GM12864 (cell line): Measurements from ENCODE around the gene CLEC18B.
"Not testable (repeated sequence)": the region's sequence is repeated elsewhere in the genome, so short reads cannot be mapped to it uniquely, and the experiment has no call there.

ENCODE experiments used
- DNase-seq: peaks from one replicate; pipeline ENCODE4 v3.0.0-alpha.2; 2011; ENCODE audit warnings: low read depth
- H3K4me3 ChIP-seq: 2 replicates; pipeline ENCODE4 v1.5.1; 2011; ENCODE audit warnings: mild to moderate bottlenecking, low read depth, low read length, control low read depth
- CTCF ChIP-seq: IDR thresholded peaks from 2 replicates; pipeline ENCODE4 v1.5.1; 2011; ENCODE audit warnings: low read depth, mild to moderate bottlenecking, moderate library complexity, low read length, control low read depth, inconsistent platforms; ENCODE audit errors: missing control alignments

CLEC18B gene

DNA sequence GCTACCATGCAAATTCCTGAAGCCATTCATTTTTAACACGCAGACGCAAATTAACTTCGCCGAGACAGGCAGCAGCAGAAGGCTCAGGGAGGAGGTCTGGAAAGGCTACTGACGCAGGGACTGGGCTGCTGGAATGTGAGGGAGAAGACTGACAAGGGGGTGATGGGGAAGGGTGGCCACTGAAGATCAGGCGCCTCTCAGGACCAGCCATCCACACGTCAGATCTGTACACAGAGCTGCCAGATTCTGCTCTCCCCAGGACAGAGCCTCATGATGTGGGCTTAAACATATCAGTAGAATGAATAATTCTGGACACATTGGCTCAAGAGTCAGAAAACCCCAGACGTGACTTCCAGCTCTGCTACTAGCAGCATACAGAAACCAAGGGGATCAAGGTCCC is 25.6 kb upstream of the CLEC18B start:
- no peak overlapping the region for H3K4me3 ChIP-seq
- DNase-seq, result no peak
- no peak for TF ChIP-seq CTCF

GRCh38 chr16:74443624-74444346 is 22.5 kb upstream of the CLEC18B start:
- DNase-seq, H3K4me3 ChIP-seq: not testable (repeated sequence)

GRCh38 chr16:74439685-74440084 is 18.4 kb upstream of the CLEC18B start:
- DNase-seq, result no peak
- TF ChIP-seq CTCF, result no peak
- no peak overlapping the region for H3K4me3 ChIP-seq

DNA sequence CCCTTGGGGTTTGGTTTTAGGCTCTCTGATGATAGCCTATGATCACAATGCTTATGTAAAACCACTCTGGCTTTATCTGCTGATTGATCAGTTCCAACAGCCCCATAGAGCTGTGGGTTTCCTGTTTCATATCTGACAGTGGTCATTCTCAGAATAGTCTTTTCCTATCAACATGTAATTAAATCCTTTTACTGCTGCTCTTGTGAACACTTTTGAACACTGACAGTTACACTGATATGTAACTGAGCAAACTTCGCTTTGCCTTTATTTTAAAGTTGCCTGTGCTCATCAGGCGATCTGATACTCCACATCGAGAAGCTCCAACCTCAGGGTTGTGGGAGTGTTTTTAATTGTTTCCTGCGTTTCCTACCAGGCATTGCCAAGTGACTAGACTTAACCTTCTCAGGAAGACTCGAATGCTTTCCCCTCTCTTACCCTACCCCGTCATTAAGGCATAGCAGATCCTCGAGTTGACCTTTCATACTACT is 17.3 kb upstream of the CLEC18B start:
- no peak for DNase-seq
- no peak for TF ChIP-seq CTCF
- H3K4me3 ChIP-seq, result no peak overlapping the region

- no peak for DNase-seq
- TF ChIP-seq CTCF, result peak; percentile 3
- no peak overlapping the region for H3K4me3 ChIP-seq
Measured at GRCh38 chr16:74431516-74431915, 10.2 kb upstream of the CLEC18B start.

DNA sequence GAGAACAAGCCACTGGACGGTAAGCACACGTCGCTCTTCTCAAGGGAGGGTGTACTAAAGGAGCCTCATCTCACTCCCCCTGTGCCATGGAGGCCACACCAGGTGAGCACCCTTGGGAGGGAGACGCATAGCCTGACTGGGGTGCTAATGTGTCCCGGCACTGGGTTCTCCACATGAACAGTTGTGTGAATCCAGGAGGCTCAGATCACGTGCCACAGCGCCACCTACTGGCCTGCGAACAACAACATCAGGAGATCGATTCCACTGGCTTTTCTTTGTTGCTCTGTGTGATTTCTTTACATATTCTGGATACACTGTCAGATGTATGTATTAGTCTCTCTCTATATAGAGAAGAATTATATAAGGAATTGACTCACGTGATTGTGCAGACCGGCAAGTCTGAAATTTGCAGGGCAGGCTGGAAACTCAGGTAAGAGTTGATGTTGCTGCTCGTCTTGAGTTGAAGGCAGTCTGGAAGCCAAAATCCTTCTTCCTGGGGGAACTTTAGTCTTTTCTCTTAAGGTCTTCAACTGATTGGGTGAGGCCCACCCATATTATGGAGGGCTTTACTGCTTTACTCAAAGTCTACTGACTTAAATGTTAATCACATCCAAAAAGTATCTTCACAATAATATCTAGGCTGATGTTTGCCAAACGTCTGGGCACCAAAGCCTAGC is 8.9 kb upstream of the CLEC18B start:
- DNase-seq, result not testable (repeated sequence)

DNA sequence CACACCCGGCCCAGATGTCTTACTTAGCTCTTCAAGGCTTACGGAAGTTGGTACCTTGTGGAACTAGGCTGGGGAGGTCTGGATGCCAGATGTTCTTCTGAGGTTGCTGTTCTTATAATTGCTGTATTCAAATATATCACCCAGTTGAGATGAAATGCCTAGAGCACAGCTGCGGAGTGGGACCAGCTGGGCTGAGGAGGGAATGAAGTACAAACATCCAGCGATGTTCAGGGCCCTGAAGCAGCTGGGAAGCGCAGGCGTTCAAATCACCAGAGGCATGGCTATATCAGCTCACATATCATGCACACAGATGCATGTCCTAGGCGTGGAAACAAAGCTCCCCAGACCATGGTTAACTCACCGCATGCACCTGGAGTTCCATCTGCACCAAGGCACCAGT is 7.2 kb upstream of the CLEC18B start:
- DNase-seq, H3K4me3 ChIP-seq: not testable (repeated sequence)

More for the DNA sequence above, 8.9 kb upstream of the CLEC18B start:
- not testable (repeated sequence) for H3K4me3 ChIP-seq
- peak; percentile 75 for TF ChIP-seq CTCF

- DNase-seq, H3K4me3 ChIP-seq: not testable (repeated sequence)
Measured at GRCh38 chr16:74425751-74426150, 4.5 kb upstream of the CLEC18B start.

GRCh38 chr16:74423721-74424120 is 2.4 kb upstream of the CLEC18B start:
- not testable (repeated sequence) for DNase-seq

DNA sequence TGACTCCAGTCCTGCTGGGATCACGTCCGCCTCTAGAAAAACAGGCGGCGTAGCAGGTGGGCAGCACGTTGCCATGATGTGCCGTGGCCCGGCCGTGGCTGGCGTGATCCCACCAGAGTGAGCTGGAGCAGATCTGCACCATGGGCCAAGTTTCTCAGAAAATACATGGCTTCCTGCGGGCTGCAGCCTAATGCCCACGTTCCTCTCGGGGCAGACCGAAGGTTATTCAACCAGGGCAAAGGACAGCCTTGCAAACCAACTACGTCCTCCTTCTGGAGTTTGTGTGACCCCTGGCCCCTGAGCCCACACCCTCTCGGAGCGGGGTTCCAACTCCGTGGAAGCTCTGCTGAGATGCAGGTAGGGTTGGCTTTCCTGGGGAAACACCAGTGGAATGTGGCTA is 808 bp upstream of the CLEC18B start:
- DNase-seq, H3K4me3 ChIP-seq: not testable (repeated sequence)

More at GRCh38 chr16:74423721-74424120, 2.4 kb upstream of the CLEC18B start:
- not testable (repeated sequence) for H3K4me3 ChIP-seq

- DNase-seq, H3K4me3 ChIP-seq: not testable (repeated sequence)
Measured at GRCh38 chr16:74421482-74421785, 156 bp upstream of the CLEC18B start.

- not testable (repeated sequence) for H3K4me3 ChIP-seq, DNase-seq
Measured at GRCh38 chr16:74419811-74420210, 1.5 kb downstream of the CLEC18B start.

DNA sequence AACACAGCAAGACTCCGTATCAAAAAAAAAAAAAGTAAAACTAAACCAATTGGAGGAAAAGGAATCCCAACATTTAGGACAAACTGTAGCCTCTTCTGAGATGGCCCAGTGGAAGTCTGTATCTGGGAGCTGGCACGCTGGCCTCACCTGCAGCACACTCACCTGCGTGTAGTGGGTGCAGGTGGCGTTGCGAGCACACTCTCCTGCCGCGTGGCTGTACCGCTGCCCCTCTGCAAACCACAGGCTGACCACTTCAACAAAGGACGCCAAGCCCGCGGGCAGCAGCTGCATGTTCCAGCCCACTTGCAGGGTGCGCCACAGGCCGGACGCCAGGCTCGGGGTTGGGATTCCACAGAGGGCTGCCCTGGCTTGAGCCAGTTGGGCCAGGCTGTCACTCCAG is 3.4 kb downstream of the CLEC18B start:
- not testable (repeated sequence) for H3K4me3 ChIP-seq, DNase-seq
